IMR-90 (cell line): ENCODE measurements around the gene MAN2A1. TPM values are rescaled to one million over a fixed set of nuclear protein-coding genes. Genes with fewer than 3 reads are reported as not detected.

ENCODE experiments used
- ATAC-seq: fragments of 200-7000 bp; cut with Tn5 transposase; 2 replicates; pipeline ENCODE4 v1.9.1; 2020; ENCODE audit warnings: low read depth, mild to moderate bottlenecking, moderate library complexity
- BruUV-seq: library from RNA; stranded (reverse); fragments of 400-500 nt; replicated peaks from 2 replicates; lab custom pipeline; 2021; lab: Mats Ljungman, UMichigan
- CTCF ChIA-PET: fragments of 300-600 bp; formaldehyde crosslinking; extraction: SDS; loops from one replicate; lab custom pipeline; 2021; ENCODE audit warnings: antibody characterized with exemption; lab: Yijun Ruan, JAX
- POLR2A ChIA-PET: fragments of 300-600 bp; sonication (Branson Sonifier 250); formaldehyde crosslinking; loops from one replicate; lab custom pipeline; 2022; ENCODE audit warnings: antibody characterized with exemption; ENCODE audit not compliant: unreplicated experiment; lab: Charles Lee
- DNase-seq: peaks from one replicate; pipeline ENCODE4 v3.0.0; 2013
- H2AFZ ChIP-seq: replicated peaks from 2 replicates; pipeline ENCODE3; 2013; ENCODE audit warnings: low read length, mild to moderate bottlenecking; ENCODE audit not compliant: poor library complexity
- H2AK5ac ChIP-seq: 2 replicates; pipeline ENCODE4 v1.6.1; 2013; ENCODE audit warnings: low read depth, low read length, inconsistent platforms
- H2AK9ac ChIP-seq: replicated peaks from 2 replicates; pipeline ENCODE3; 2013; ENCODE audit warnings: mild to moderate bottlenecking, low read depth, low read length, moderate library complexity; ENCODE audit not compliant: poor library complexity
- H2BK120ac ChIP-seq: 2 replicates; pipeline ENCODE4 v1.6.1; 2013; ENCODE audit warnings: low read depth, low read length, inconsistent platforms
- H2BK15ac ChIP-seq: 3 replicates; pipeline ENCODE4 v1.6.1; 2013; ENCODE audit warnings: low read depth, low read length, inconsistent platforms
- H2BK20ac ChIP-seq: 2 replicates; pipeline ENCODE4 v1.6.1; 2013; ENCODE audit warnings: low read depth, mild to moderate bottlenecking, inconsistent platforms, low read length, moderate library complexity
- H2BK5ac ChIP-seq: 2 replicates; pipeline ENCODE4 v1.6.1; 2013; ENCODE audit warnings: mild to moderate bottlenecking, low read depth, low read length, inconsistent platforms; ENCODE audit not compliant: poor library complexity, severe bottlenecking
- H3K14ac ChIP-seq: replicated peaks from 2 replicates; pipeline ENCODE4 v1.6.1; 2013; ENCODE audit warnings: low read depth, low read length, inconsistent platforms
- H3K18ac ChIP-seq: 2 replicates; pipeline ENCODE4 v1.6.1; 2013; ENCODE audit warnings: low read depth, low read length, control low read depth
- H3K23ac ChIP-seq: 2 replicates; pipeline ENCODE4 v1.6.1; 2013; ENCODE audit warnings: low read depth, low read length, inconsistent platforms
- H3K27ac ChIP-seq: 2 replicates; pipeline ENCODE4 v1.5.1; 2013; ENCODE audit warnings: mild to moderate bottlenecking, control low read depth, low read length; ENCODE audit not compliant: insufficient read depth
- H3K27me3 ChIP-seq: 2 replicates; pipeline ENCODE4 v1.6.1; 2013; ENCODE audit warnings: low read length; ENCODE audit not compliant: control insufficient read depth, insufficient read depth
- H3K36me3 ChIP-seq: 2 replicates; pipeline ENCODE4 v1.6.1; 2013; ENCODE audit warnings: low read length, mixed read lengths; ENCODE audit not compliant: control insufficient read depth, insufficient read depth
- H3K4ac ChIP-seq: 2 replicates; pipeline ENCODE4 v1.6.1; 2013; ENCODE audit warnings: low read depth, low read length, inconsistent platforms
- H3K4me1 ChIP-seq: 2 replicates; pipeline ENCODE4 v1.6.1; 2013; ENCODE audit warnings: low read length, mixed read lengths; ENCODE audit not compliant: control insufficient read depth, insufficient read depth
- H3K4me2 ChIP-seq: 2 replicates; pipeline ENCODE4 v1.6.1; 2013; ENCODE audit warnings: low read depth, mild to moderate bottlenecking, control low read depth, low read length, moderate library complexity
- H3K4me3 ChIP-seq: 2 replicates; pipeline ENCODE4 v1.5.1; 2013; ENCODE audit warnings: low read depth, mild to moderate bottlenecking, control low read depth, low read length, moderate library complexity; ENCODE audit not compliant: insufficient read depth
- H3K56ac ChIP-seq: 2 replicates; pipeline ENCODE4 v1.6.1; 2013; ENCODE audit warnings: low read length, inconsistent platforms; ENCODE audit not compliant: insufficient read depth; ENCODE audit errors: extremely low read depth
- H3K79me1 ChIP-seq, 2 experiments: 2 replicates each; pipeline ENCODE4 v1.6.1; 2013; ENCODE audit warnings: low read length in 2 of 2, inconsistent platforms in 1 of 2, low read depth in 1 of 2
- H3K9ac ChIP-seq: 2 replicates; pipeline ENCODE4 v1.6.1; 2013; ENCODE audit warnings: low read depth, low read length, control low read depth
- H3K9me1 ChIP-seq: 2 replicates; pipeline ENCODE4 v1.6.1; 2013; ENCODE audit warnings: low read length, inconsistent platforms; ENCODE audit not compliant: insufficient read depth
- H3K9me3 ChIP-seq: 2 replicates; pipeline ENCODE4 v1.6.1; 2013; ENCODE audit warnings: low read length; ENCODE audit not compliant: control insufficient read depth, insufficient read depth
- H4K20me1 ChIP-seq: 2 replicates; pipeline ENCODE4 v1.6.1; 2013; ENCODE audit warnings: low read length, inconsistent platforms; ENCODE audit not compliant: insufficient read depth
- H4K5ac ChIP-seq: 2 replicates; pipeline ENCODE4 v1.6.1; 2013; ENCODE audit warnings: mild to moderate bottlenecking, low read depth, low read length, control low read depth
- H4K8ac ChIP-seq, 2 experiments: 2 replicates each; pipeline ENCODE4 v1.6.1; 2013; ENCODE audit warnings: low read depth in 2 of 2, low read length in 2 of 2, control low read depth in 1 of 2, inconsistent platforms in 1 of 2
- H4K91ac ChIP-seq: 2 replicates; pipeline ENCODE4 v1.6.1; 2013; ENCODE audit warnings: low read depth, low read length, inconsistent platforms; ENCODE audit not compliant: insufficient read depth
- BHLHE40 ChIP-seq: fragments of 150-350 bp; IDR thresholded peaks from 2 replicates; pipeline ENCODE4 v1.6.1; 2016; ENCODE audit warnings: mild to moderate bottlenecking, low read depth, low read length
- CEBPB ChIP-seq: IDR thresholded peaks from 2 replicates; pipeline ENCODE4 v1.6.1; 2012; ENCODE audit warnings: low read depth, low read length, improper control_type of control experiment
- CHD1 ChIP-seq: IDR thresholded peaks from 2 replicates; pipeline ENCODE4 v1.6.1; 2012; ENCODE audit warnings: low read depth, low read length, improper control_type of control experiment
- CTCF ChIP-seq: conservative IDR thresholded peaks from 2 replicates; pipeline ENCODE4 v1.5.1; 2012; ENCODE audit warnings: mild to moderate bottlenecking, low read depth, low read length, improper control_type of control experiment
- MXI1 ChIP-seq: IDR thresholded peaks from 2 replicates; pipeline ENCODE4 v1.6.1; 2012; ENCODE audit warnings: low read depth, mild to moderate bottlenecking, low read length, moderate library complexity, borderline replicate concordance
- NFE2L2 ChIP-seq: fragments of 150-350 bp; IDR thresholded peaks from 2 replicates; pipeline ENCODE4 v1.6.1; 2016; ENCODE audit warnings: low read depth, mild to moderate bottlenecking, low read length
- POLR2A ChIP-seq: IDR thresholded peaks from 2 replicates; pipeline ENCODE4 v1.6.1; 2012; ENCODE audit warnings: mild to moderate bottlenecking, low read depth, low read length
- RAD21 ChIP-seq: IDR thresholded peaks from 2 replicates; pipeline ENCODE4 v1.6.1; 2012; ENCODE audit warnings: low read length, improper control_type of control experiment
- RCOR1 ChIP-seq: IDR thresholded peaks from 2 replicates; pipeline ENCODE4 v1.6.1; 2012; ENCODE audit warnings: mild to moderate bottlenecking, low read length, improper control_type of control experiment; ENCODE audit not compliant: insufficient replicate concordance
- SMC3 ChIP-seq: fragments of 150-350 bp; IDR thresholded peaks from 2 replicates; pipeline ENCODE4 v1.6.1; 2016; ENCODE audit warnings: low read depth, mild to moderate bottlenecking, antibody characterized with exemption, low read length, moderate library complexity
- dilution Hi-C: fragments of 300-500 bp; cut with HindIII; formaldehyde crosslinking; loops from one replicate; pipeline ENCODE4 v1.14.3; 2018; ENCODE audit warnings: low sequenced_read_pairs; ENCODE audit not compliant: unreplicated experiment
- in situ Hi-C: fragments of 300-500 bp; cut with MboI; formaldehyde crosslinking; loops from 3 replicates; pipeline ENCODE4 v1.14.3; 2019; ENCODE audit warnings: low sequenced_read_pairs, inconsistent platforms, mixed read lengths
- intact Hi-C: fragments of 100-400 bp; cut with micrococcal nuclease; formaldehyde crosslinking; loops from 2 replicates; pipeline ENCODE4 v1.10.0; 2022
- polyA plus RNA-seq, 3 experiments: library from polyadenylated mRNA; depleted of rRNA; stranded (reverse); fragments of >200 nt; gene quantifications; 2 replicates each; pipeline ENCODE4 v1.2.3, GENCODE V29; 2012; ENCODE audit warnings: low replicate concordance in 1 of 3
- total RNA-seq: library from RNA; depleted of rRNA; stranded (reverse); fragments of >200 nt; gene quantifications from 2 replicates; pipeline ENCODE4 v1.2.3, GENCODE V29; 2012
- TF ChIP-seq, protein P1 (sequence below): fragments of 150-350 bp; IDR thresholded peaks from 2 replicates; pipeline ENCODE4 v1.6.1; 2016; ENCODE audit warnings: low read depth, mild to moderate bottlenecking, low read length, moderate library complexity, borderline replicate concordance

The MAN2A1 gene
- total and polyA plus RNA-seq, 2 of the 4 experiments (the other 2 are of a cell fraction), result 16.4 to 29.6 TPM

GRCh38 chr5:109882546-109882945, 192.8 kb downstream of the MAN2A1 start:
- H3K79me1 ChIP-seq, result no peaks in the 10 kb centered on the region
- H3K18ac ChIP-seq, result no peak overlapping the region
- no peak overlapping the region for H3K4ac ChIP-seq
- ATAC-seq (no peak), DNase-seq (no peak)
- H3K9me3 ChIP-seq, result no peaks in the 10 kb centered on the region
- BruUV-seq, result no TSS peak
- no peak overlapping the region for H3K4me2 ChIP-seq
- no peaks in the 10 kb centered on the region; the same call in 1 of the 2 replicates for H3K9me1 ChIP-seq
- ChIA-PET CTCF (interaction anchor here (0.8 kb wide), 1 partner anchor 12 kb away, joined by 3 read pairs; no protein-coding TSS in a partner anchor), POLR2A (no interaction called here)
- H2AFZ ChIP-seq, result no peak overlapping the region
- no peak overlapping the region for H3K56ac ChIP-seq
- no peaks in the 10 kb centered on the region for H3K27me3 ChIP-seq
- H2AK9ac ChIP-seq, result no peak overlapping the region
- no peak overlapping the region for H2BK120ac ChIP-seq
- H4K20me1 ChIP-seq, result no peaks in the 10 kb centered on the region
- no peak overlapping the region for H2BK5ac ChIP-seq
- H3K36me3 ChIP-seq, result no peaks in the 10 kb centered on the region
- H2BK15ac ChIP-seq, result no peak overlapping the region
- H4K8ac ChIP-seq, result no peak overlapping the region
- intact Hi-C loops (no loop called here), in situ Hi-C loops (no loop called here), dilution Hi-C loops (no loop called here)
- H3K14ac ChIP-seq, result no peak overlapping the region
- no peak overlapping the region for H3K23ac ChIP-seq
- no peak overlapping the region for H3K9ac ChIP-seq
- no peak overlapping the region for H3K4me3 ChIP-seq
- no peaks in the 10 kb centered on the region for H3K4me1 ChIP-seq
- H3K27ac ChIP-seq, result no peak overlapping the region
- H4K5ac ChIP-seq, result no peak overlapping the region
- TF ChIP-seq SMC3, result no peak
- TF ChIP-seq BHLHE40, result no peak
- TF ChIP-seq, protein P1, sequence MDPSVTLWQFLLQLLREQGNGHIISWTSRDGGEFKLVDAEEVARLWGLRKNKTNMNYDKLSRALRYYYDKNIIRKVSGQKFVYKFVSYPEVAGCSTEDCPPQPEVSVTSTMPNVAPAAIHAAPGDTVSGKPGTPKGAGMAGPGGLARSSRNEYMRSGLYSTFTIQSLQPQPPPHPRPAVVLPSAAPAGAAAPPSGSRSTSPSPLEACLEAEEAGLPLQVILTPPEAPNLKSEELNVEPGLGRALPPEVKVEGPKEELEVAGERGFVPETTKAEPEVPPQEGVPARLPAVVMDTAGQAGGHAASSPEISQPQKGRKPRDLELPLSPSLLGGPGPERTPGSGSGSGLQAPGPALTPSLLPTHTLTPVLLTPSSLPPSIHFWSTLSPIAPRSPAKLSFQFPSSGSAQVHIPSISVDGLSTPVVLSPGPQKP, result no peak
- no peak for TF ChIP-seq RCOR1
- TF ChIP-seq MXI1, result no peak
- no peak for TF ChIP-seq POLR2A
- no peak for TF ChIP-seq CTCF
- no peak for TF ChIP-seq NFE2L2
- no peak for TF ChIP-seq RAD21
- TF ChIP-seq CEBPB, result no peak
- TF ChIP-seq CHD1, result no peak
- H2BK20ac ChIP-seq, result no peak overlapping the region
- H2AK5ac ChIP-seq, result no peak overlapping the region; the same call in 1 of the 2 replicates
- no peak overlapping the region for H4K91ac ChIP-seq
